SK-N-SH treated with all-trans-retinoic acid at 6 μM for 48 hours (cell line): Measurements from ENCODE around the gene SHC1.

Source experiments
- ARNTL ChIP-seq: fragments of 450-650 bp; formaldehyde crosslinking; IDR thresholded peaks from 2 replicates; pipeline ENCODE4 v1.5.0; 2020; ENCODE audit warnings: low read depth, mild to moderate bottlenecking, moderate library complexity, borderline replicate concordance
- BACH2 ChIP-seq: fragments of 250-450 bp; sonication (Bioruptor Pico); IDR thresholded peaks from 2 replicates; pipeline ENCODE4 v1.9.0; 2021; ENCODE audit warnings: mild to moderate bottlenecking, borderline replicate concordance
- GLIS3 ChIP-seq: fragments of 250-450 bp; sonication (Bioruptor Pico); IDR thresholded peaks from 2 replicates; pipeline ENCODE4 v1.5.0; 2020; ENCODE audit warnings: mild to moderate bottlenecking, moderate library complexity
- PATZ1 ChIP-seq: fragments of 250-450 bp; sonication (Bioruptor Pico); IDR thresholded peaks from 2 replicates; pipeline ENCODE4 v1.8.0; 2020; ENCODE audit warnings: mild to moderate bottlenecking, moderate library complexity, borderline replicate concordance

GRCh38 chr1:154994591-154994990 is 24.0 kb upstream of the SHC1 start:
- TF ChIP-seq BACH2 (no peak), PATZ1 (CRISPR knock-in tag) (no peak), ARNTL (CRISPR knock-in tag) (no peak), GLIS3 (CRISPR knock-in tag) (no peak)
